ENCODE results near the gene IL36RN.

The IL36RN gene

GRCh38 chr2:113113807-113114206 is 54.8 kb downstream of the IL36RN start:
- no peak overlapping the region for H2AFZ ChIP-seq (ENCODE audit: low read depth)
- no peaks in the 10 kb centered on the region for H3K36me3 ChIP-seq (ENCODE audit: insufficient read depth)
- no peak overlapping the region for H3K9ac ChIP-seq
- H4K20me1 ChIP-seq (ENCODE audit: insufficient read depth) = no peaks in the 10 kb centered on the region
- H3K27ac ChIP-seq = no peak overlapping the region
- H3K79me2 ChIP-seq (ENCODE audit: insufficient read depth, low read depth) = no peaks in the 10 kb centered on the region
- H3K4me1 ChIP-seq (ENCODE audit: low read depth, poor library complexity, severe bottlenecking) = no peaks in the 10 kb centered on the region
- H3K4me2 ChIP-seq = no peak overlapping the region
- H3K27me3 ChIP-seq (ENCODE audit: insufficient read depth, low read depth) = no peaks in the 10 kb centered on the region
- no peak for TF ChIP-seq CTCF (conservative IDR thresholded peaks at IDR 0.05; ENCODE audit: low read depth, low read length)
- no peak overlapping the region for H3K4me3 ChIP-seq (IDR thresholded peaks at IDR 0.05; ENCODE audit: insufficient read depth, low read depth, low read length)
